Glomerular endothelial cell (primary cell): Measurements from ENCODE around the gene P4HA3. TPM values are rescaled to one million over a fixed set of nuclear protein-coding genes. Genes with fewer than 3 reads are reported as not detected.
A peak's percentile ranks its signal among the peaks of the same experiment; 100 is the strongest.

ENCODE experiments used
- DNase-seq: peaks from one replicate; pipeline ENCODE4 v3.0.0-alpha.2; 2011; ENCODE audit warnings: low read depth, low spot score; ENCODE audit errors: extremely low read depth
- total RNA-seq: library from RNA; depleted of rRNA; stranded (reverse); fragments of >200 nt; gene quantifications from 2 replicates; pipeline ENCODE4 v1.2.3, GENCODE V29; 2015

Gene P4HA3
- total RNA-seq, 1 donor from 2014 or later, result 20.2 TPM

DNA sequence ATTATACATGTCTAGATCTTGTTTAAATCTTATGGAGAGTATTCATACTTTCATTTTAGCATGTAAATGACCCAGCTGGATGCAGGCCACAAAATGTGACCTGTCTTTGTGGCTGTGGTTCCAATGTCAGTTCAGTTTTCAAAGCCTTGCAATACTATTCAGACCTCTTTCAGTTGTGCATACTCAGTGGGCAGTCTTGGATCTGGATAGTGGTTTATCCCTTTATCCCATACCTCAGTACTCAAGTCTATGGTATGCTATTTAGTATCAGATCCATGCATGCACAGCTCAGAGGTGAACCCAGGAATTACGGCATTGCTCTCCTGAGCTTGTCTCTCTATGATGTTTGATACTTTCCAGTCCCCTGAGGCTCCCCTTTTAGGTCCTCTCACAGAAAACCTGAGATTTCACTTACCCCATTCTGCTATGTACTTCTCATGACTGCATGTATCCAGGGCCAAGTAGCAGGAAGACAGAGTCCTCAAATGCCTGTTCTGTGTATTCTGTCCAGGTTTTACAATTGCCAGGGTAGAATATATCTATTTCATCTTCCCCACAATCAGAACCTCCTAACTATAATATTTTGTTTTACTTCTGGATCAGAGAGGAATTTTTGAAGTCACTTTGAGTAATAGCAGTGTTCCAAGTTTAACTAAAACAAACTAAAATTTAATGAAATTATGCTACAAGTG lies 6.9 kb upstream of the P4HA3 start:
- DNase-seq, result no peak

GRCh38 chr11:74316772-74317505 lies 5.5 kb upstream of the P4HA3 start:
- DNase-seq, result no peak

DNA sequence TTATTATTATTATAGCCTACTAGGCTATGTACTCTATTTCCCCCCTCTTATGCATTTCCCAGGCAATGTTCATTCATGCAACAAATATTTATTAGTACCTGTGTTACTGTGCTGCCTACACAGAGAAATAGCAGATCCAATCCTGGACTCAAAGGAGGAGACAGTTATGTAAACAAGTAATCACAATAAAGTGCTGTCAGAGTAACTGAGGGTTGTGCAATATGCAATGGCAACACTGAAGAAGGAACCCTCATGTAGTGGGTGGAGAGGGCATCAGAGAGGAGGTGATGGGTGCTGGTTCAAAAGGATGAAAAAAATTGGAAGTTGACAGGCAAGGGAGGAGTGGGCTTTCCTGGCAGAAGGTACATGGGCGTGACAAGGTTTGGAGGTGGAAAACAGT lies 886 bp upstream of the P4HA3 start:
- no peak for DNase-seq

- no peak for DNase-seq
Measured at GRCh38 chr11:74310857-74311256, 583 bp downstream of the P4HA3 start.

GRCh38 chr11:74307434-74307833 lies 4.0 kb downstream of the P4HA3 start:
- no peak for DNase-seq

- DNase-seq, result no peak
Measured at GRCh38 chr11:74306435-74307175, 4.8 kb downstream of the P4HA3 start.

DNA sequence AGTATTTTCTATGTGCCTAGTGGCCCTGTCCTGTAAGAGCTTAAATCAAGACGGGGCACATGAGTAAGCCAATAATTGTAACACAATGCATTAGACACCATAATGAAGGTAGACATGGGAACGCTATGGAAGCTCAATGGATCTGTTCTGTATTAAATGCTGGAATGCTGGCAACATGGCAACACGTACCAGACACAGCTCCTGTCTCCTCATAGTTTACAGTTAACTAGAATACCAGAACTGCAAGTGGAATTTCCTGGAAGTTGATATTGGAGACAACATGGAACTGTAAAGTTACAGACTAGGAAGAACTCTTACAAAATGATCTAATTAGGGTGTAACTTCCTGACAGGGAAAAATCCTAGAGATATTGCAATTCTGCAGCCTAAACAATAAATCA lies 12.4 kb downstream of the P4HA3 start:
- no peak for DNase-seq

GRCh38 chr11:74297484-74297883 lies 14.0 kb downstream of the P4HA3 start:
- DNase-seq, result no peak

DNA sequence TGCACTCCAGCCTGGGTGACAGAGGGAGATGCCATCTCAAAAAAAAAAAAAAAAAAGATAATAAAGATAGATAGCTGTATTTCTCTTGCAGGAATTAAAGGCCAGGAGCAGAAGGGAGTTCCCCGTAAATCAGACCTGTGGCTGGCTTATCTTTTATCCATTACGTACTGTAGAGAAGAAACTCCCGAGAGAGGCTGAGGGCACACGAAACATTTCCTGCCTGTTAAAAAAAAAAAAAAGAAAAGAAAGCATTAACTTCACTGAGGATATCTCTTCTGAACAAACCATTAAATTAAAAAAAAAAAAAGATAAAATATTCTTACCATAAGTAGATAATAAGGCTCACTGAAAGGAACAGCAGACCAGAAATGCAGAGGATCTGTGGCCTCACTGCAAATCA lies 22.5 kb downstream of the P4HA3 start:
- DNase-seq, result no peak

GRCh38 chr11:74288161-74288560 lies 23.3 kb downstream of the P4HA3 start:
- DNase-seq, result peak; percentile 80

DNA sequence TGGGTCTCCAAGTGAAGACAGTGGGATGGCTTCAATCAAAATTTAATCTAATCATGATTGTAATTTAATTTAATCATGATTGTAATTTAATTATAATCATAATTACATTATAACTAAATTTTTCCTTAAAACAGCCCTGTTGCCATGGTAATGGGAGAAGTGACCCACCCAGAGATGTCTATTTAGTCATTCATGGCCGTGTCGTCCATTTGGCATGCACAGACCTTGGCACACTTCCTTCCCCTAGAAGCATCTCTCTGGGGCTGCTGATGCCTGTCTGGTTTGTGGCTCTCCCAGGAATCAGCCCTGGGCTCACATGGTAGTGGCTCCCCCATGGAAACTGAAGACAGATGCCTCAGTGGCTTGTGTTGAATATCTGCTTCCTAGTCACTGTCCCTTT lies 27.0 kb downstream of the P4HA3 start:
- DNase-seq, result no peak

- no peak for DNase-seq
Measured at GRCh38 chr11:74283580-74284180, 27.8 kb downstream of the P4HA3 start.

- no peak for DNase-seq
Measured at GRCh38 chr11:74282914-74283371, 28.5 kb downstream of the P4HA3 start.

DNA sequence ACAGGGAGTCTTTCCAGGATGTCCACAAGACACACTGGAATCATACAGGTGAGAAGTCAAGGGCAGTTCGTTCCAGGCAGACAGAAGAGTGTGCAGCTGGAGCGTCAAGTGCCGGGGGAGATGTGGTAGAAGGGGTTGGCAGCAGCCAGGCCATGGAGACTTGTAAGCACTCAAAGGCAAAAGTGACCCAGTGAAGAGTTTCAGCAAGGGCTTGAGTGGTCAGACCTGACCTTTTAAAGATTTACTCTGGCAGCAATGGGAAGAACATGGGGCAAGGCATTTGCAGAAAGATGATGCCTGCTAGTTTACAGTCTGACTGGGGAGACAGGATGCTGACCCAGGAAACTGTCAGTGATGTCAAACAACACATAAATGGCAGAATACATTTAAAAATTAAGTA lies 29.0 kb downstream of the P4HA3 start:
- no peak for DNase-seq

- no peak for DNase-seq
Measured at GRCh38 chr11:74280494-74280893, 30.9 kb downstream of the P4HA3 start.

GRCh38 chr11:74279256-74279655 lies 32.2 kb downstream of the P4HA3 start:
- DNase-seq, result no peak

GRCh38 chr11:74278721-74279161 lies 32.7 kb downstream of the P4HA3 start:
- DNase-seq, result no peak

DNA sequence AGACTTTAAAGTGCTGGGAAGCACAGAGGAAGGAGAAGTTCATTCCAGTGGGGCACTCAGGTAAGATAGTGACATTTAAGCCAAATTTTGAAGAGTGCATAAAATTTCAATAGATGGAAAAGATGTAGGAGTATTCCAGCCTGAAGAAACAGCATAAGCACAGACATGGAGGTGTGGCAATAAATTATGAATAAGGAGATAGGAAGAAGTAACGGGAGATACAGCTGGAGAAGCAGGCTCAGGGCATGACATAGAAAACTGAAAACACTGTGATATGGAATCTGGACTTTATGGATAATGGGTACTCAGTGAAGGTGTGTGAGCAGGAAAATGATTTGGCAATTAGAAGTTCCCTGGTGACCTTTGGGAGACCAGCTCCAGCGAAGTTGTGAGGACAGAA lies 33.3 kb downstream of the P4HA3 start:
- no peak for DNase-seq

- no peak for DNase-seq
Measured at GRCh38 chr11:74276581-74276980, 34.9 kb downstream of the P4HA3 start.

GRCh38 chr11:74272276-74272675 lies 39.2 kb downstream of the P4HA3 start:
- no peak for DNase-seq

DNA sequence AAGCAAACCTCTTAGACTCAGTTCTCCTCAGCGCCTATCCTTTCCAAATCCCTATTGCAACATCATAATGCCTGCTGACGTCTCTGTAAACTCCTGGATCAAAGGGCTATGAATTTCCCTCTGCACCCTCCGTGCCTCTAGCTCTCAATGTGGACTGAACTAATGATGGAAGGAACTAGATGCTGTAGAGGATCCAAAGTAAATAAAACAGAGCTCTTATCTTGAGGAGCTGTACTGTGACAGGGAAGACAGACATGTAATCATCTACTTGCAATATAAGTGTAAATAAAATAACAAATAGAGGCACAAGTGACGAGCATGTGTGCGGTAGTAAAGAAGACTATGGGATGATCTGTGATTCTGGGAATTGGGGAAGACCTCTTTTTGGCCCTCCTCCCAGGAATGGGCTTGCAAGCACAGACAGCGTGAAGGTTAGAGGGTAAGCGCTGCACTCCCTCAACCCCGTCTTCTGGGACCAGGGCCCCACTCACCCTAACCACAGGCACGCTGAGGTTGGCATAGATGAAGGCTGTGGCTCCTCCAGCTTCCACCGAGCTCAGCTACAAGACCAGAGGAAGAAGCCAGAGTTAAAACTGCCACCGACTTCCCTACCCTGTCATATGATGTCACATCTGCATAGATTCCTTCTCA lies 42.2 kb downstream of the P4HA3 start:
- no peak for DNase-seq
